Stimulated activated CD8-positive, alpha-beta memory T cell treated with anti-CD3 and anti-CD28 coated beads, Interleukin-2, amount 100 ng/mL, for 1 hour (primary cell): ENCODE data around the gene ABCD1.
"Not testable (repeated sequence)": the region's sequence is repeated elsewhere in the genome, so short reads cannot be mapped to it uniquely, and the experiment has no call there.

Source experiments
- DNase-seq, 2 donors: peaks; one replicate each; pipeline ENCODE4 v3.0.0-alpha.2; 2020; ENCODE audit warnings: low read depth in 2 of 2

Gene ABCD1

DNA sequence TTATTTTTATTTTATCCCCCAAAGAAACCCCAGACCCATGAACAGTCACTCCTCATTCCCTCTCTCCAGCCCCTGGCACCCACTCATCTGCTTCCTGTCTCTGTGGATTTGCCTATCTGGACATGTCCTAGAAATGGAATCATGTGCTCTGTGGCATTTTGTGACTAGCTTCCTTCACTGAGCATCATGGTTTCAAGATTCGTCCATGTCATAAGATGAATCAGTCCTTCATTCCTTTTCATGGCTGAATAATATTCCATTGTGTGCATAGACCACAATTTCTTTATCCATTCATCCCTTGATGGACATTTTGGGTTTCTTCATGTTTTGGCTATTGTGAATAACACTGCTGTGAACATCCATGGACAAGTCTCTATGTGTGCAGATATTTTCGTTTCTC lies 10.2 kb downstream of the ABCD1 start:
- DNase-seq, result no peak

DNA sequence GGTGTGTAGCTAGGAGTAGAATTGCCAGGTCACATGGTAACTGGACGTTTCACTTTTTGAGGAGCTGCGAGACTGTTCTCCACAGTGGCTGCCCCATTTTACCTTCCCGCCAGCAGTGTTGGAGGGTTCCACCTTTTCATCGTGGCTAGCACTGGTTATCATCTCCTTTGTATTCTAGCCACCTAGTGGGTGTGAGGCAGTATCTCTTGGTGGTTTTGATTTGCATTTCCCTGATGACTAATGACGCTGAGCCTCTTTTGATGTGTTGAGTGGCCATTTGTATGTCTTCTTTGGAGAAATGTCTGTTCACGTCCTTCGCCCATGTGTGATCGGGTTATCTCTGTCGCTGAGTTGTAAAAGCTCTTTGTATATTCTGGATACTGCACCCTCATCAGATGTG lies 10.6 kb downstream of the ABCD1 start:
- no peak for DNase-seq

DNA sequence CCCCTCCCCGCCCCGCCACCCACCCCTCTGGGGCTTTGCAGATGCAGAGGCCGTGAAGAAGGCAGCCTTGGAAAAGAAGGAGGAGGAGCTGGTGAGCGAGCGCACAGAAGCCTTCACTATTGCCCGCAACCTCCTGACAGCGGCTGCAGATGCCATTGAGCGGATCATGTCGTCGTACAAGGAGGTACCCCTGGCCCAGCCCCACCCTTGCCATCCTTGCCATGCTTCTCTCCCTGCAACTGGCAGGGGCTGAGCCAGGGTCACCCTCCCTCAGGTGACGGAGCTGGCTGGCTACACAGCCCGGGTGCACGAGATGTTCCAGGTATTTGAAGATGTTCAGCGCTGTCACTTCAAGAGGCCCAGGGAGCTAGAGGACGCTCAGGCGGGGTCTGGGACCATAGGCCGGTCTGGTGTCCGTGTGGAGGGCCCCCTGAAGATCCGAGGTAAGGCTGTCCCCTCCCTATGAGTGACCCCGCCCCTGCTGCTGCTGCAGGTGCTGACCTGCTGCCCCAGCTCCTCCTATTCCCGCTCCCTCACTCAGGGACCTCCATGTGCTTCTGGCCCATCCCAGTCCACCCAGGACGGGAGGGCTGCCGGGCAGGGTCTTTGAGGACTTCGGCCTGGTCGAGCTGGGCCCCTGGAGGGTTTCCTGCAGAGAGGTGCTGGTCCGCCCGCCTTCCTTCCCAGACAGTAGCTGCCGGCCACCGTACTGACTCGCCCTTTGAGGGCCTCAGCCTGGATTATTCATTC lies 11.6 kb downstream of the ABCD1 start:
- DNase-seq, result no peak

DNA sequence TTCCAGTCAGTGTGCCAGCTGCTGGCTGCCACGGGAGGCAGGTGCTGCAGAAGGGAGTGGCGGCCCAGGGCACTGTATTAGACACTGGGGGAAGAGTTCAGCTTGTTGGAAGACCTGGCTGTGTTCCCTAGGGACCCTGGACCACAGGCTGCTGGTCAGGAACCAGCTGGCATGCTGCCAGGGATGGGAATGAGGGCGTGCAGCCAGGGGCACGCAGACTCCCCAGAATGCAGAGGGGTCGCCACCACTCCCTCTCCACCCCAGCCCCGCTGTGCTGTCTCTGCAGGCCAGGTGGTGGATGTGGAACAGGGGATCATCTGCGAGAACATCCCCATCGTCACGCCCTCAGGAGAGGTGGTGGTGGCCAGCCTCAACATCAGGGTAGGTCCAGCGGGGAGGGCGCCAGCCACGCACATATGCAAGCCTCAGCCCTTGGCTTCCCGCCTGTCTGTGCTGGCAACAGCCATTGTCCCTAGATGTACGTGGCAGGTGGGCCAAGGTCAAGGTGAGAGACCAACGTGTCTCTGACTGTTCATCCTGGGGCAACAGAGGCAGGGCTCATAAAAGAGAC lies 12.3 kb downstream of the ABCD1 start:
- DNase-seq, result no peak

DNA sequence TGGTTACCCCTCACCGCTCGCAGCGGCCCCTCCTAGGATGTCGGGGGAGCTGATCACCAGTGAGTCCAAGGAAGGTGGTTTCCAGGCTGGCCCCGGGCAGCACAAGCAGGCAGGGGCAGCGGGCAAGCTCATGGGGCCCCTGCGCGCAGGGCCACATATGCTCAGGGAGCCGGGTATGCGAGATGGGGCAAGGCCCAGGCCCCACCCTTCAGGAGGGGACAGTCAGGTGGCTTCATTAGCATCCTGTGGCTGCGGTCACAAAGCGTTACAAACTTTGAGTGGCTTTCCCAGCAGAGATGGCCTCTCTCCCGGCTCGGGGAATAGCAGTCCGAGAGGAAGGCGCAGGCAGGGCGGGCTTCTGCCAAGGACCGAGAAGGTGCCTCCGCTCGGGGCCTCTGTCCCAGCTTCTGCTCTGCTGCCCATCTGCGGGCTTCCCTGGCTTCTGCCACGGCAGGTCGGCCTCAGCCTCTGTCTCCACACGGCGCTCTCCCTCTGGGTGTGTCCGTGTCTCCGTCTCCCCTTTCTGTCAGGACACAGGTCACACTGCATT lies 13.5 kb downstream of the ABCD1 start:
- DNase-seq, result no peak

DNA sequence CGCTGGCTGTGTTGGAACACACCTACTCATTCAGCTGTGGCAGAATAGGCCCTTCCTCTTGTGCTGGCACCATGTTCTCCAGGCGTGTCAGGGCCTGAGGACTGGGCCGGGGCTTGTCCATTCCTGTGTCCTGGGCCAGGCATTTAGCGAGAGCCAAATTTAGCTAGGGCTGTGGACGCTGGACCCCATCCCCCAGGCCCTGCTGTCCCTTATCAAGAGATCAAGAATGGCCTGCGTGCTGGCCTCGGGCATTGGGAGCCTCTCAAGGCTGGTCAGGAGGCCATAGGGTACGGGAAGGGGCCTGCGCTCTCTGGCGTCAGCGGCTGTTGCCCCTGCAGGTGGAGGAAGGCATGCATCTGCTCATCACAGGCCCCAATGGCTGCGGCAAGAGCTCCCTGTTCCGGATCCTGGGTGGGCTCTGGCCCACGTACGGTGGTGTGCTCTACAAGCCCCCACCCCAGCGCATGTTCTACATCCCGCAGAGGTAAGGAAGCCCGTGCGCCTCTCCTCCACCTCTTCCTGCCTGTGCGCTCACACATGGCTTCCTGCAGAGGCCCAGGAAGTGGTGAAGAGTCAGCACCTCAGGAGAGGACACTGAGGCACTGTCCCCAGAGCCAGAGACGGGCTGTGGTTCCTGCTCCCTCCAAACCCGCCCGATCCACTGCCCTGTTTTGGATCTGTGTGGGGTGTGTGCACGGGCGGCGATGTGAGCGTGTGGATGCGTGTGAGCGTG lies 15.3 kb downstream of the ABCD1 start:
- no peak for DNase-seq

DNA sequence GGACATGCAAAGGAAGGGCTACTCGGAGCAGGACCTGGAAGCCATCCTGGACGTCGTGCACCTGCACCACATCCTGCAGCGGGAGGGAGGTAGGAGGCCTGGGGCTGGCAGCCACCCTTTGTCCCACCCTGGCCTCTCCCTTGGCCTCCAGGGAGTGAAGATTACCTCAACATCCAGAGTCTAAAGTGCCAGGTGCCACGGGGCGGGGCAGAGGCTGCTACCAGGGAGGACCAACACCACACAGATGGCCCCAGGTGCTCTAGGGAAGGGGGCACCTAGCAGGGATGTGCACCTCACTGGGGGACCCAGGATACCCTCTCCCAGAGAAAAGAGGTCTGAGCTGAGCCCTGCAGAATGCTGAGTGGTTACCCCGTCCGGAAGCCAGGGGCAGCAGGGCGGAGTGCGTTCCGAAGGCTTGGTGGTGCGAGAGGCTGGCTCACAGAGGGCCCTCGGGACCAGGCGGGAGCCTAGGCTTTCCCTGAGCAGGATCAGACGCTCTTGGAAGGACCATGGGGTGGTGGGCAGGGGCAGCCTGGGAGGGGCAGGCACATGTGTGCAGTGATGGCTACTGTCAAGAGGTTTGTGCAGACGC lies 16.1 kb downstream of the ABCD1 start:
- DNase-seq, result no peak

DNA sequence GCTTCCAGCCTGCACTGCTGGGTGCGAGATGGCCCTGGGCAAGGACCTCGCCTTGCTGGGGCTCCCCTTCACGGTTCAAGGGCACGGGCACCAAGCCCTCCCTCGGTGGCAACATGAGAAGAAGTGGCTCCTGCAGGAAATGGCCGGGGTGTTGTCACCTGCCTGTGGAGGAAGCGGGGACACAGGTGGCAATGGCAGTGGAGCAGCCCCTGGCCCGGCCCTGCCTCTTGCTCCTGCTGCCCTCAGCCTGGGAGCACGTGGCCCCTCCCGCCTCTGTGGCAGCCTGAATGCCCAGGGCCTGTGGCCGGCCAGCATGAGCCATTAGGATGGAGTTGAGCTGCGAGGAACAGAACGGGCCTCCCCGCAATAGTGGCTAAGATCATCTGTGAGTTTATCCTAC lies 16.8 kb downstream of the ABCD1 start:
- DNase-seq, result no peak

DNA sequence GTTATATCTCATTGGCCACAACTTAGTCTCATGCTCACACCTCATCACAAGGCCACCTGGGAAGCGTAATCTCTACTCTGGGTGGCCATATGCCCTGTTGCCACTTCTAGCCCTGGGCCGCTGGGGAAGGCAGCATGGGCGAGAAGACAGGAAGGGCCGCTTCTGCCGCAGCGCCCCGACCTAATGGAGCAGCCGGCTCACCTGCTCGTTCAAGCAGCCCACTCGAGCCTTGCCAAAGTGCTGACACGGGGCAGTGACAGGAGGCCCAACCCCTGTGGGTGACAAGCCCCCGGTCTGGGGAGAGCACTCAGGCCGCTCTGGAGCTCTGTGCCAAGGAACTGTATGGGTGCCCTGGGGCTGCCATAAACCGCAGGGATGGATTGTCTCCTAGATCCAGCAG lies 17.5 kb downstream of the ABCD1 start:
- not testable (repeated sequence) for DNase-seq

DNA sequence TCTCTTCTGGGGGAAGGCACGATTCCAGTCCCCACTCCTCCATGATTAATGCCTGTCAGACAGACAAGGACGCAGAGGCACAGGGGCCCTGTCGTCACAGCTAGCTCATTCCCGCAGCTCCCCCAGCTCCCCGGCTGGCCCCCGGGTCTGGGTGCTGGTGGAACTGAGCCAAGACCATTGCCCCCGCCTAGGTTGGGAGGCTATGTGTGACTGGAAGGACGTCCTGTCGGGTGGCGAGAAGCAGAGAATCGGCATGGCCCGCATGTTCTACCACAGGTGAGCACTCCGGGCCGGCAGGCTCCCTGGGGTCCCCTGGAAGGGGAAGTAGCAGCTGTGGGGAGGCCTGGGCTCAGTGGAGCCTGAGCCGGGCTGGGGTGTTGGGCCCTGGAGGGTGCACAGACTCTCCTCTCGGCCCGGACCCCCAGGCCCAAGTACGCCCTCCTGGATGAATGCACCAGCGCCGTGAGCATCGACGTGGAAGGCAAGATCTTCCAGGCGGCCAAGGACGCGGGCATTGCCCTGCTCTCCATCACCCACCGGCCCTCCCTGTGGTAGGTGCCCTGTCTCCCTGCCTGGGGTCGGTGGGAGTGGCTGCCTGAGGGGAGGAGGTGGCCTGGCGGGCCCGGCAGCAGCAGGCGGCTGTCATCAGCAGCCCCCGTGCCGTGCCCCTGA lies 18.3 kb downstream of the ABCD1 start:
- DNase-seq, result not testable (repeated sequence)

DNA sequence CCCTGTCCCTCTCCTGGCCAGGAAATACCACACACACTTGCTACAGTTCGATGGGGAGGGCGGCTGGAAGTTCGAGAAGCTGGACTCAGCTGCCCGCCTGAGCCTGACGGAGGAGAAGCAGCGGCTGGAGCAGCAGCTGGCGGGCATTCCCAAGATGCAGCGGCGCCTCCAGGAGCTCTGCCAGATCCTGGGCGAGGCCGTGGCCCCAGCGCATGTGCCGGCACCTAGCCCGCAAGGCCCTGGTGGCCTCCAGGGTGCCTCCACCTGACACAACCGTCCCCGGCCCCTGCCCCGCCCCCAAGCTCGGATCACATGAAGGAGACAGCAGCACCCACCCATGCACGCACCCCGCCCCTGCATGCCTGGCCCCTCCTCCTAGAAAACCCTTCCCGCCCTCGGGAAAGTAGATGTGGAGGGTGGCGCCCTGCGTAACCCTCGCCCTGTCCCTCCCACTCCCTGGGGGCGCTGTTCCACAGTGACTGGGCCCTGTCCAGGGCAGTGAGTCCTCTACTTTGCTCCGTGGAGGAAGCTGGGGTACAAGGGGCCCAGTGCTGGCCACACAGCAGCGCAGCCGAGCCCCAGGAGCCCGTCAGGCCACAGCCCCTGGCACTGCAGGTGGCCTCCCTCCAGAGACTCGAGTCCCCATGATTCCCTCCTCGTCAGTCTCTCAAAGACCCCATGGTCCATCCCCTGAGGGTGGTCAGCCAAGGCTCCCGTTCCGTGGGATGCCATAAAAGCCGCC lies 19.0 kb downstream of the ABCD1 start:
- not testable (repeated sequence) for DNase-seq

DNA sequence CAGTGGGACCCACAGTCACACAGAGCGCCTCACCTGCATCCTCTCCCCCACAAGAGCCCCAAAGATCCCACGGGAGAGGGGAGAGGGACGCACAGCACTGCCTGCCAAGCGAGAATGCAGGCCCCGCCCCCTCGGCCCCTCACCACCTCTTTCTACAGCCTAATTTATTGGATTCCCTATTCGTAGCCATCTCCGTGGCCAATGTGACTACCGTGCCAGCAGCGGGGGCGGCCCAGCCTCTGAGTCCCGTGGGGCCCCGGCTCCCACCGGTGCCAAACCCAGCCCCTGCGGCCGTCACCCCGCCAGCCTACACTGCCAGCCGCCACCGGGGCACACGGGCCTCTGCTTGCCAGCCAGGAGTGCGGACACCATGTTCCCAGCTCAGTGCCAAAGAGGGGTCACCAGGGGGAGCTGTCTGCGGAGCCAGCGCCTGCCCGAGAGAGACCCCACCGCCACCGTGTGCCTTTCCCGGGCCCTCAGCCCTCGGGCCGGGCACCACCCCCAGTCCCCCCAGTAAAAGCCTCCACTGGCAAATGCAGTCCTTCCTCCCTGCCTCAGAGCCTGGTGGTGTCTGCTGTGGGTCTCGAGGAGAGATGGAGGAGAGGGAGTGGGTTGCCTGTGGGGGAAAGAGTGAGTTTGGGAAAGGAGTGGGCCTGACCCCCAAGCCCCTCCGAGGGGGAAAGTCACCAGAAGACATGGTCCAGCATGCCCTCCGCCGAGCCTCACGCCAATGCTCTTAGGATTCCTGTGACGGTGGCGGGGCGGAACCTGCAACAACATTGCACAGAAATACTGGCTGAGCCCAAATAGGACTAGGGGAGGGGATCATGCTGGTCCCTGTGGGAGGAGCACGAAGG lies 19.8 kb downstream of the ABCD1 start:
- no peak for DNase-seq

DNA sequence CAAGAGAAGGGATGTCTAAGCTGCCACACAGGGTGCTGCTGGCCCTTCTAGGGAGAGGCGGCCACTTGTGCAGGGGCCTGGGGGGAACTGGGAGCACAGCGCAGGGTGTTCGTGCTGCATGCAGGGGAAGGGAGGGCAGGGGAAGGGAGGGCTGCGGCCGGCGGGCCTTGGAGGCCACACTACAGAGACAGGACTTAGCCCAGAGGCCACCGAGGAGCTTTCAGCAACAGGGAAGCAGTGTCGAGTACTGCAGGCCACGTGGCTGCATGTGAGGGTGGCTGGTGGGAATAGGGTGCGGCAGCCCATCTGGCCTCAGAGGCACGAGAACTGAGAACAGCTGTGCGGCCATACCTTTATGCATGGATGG lies 20.4 kb downstream of the ABCD1 start:
- not testable (repeated sequence) for DNase-seq

DNA sequence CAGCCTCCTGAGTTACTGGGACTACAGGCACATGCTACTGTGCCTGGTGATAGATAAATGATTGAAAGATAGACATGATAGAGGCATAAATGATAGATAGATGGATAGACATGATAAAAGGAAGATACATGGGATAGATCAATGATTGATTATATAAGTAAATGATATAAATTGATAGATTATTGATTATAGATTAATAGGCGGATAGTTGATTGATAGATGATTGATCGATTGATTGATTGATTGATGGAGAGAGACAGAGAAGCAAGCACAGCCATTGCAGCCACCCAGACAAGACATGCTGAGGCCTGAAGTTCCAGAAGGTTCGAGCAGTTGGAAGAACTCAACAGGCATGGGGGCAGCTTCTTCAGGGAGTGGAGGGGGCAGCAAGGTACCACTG lies 21.7 kb downstream of the ABCD1 start:
- no peak for DNase-seq

DNA sequence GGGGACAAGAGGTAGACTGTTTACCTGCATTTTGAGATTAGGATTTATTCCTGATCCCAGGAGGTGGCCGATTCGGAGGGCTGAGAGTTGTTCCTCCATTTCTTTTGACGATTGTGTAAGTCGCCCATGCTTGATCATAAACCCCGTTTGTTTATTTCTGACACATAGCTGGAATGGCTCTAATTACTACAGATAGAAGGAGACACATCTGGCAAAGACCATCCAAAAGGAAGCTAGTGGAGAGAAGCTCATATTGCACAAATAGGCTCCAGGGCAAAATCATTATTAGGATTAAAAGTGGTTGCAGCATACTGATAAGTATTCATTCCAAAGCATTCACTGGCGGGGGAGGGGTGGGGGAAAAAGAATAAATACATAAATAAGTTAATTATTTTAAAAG lies 22.3 kb downstream of the ABCD1 start:
- not testable (repeated sequence) for DNase-seq

DNA sequence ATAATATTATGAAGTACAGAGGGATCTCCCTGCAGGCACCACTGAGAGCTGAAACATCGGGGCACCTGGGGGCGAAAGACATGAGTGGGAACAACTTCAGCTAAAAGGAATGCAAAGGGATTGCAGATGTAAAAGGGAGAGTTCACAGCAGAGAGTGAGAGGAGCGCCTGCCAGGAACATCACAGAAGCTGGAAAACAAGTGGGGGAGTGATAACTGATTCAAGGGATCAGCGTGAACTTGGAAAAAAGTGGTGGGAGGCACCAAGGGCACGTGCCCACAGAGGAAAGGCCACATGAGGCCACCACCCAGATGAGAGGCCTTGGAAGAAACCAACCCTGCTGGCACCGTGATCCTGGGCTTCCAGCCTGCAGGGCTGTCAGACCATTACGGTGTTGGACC lies 24.4 kb downstream of the ABCD1 start:
- DNase-seq, result not testable (repeated sequence)

DNA sequence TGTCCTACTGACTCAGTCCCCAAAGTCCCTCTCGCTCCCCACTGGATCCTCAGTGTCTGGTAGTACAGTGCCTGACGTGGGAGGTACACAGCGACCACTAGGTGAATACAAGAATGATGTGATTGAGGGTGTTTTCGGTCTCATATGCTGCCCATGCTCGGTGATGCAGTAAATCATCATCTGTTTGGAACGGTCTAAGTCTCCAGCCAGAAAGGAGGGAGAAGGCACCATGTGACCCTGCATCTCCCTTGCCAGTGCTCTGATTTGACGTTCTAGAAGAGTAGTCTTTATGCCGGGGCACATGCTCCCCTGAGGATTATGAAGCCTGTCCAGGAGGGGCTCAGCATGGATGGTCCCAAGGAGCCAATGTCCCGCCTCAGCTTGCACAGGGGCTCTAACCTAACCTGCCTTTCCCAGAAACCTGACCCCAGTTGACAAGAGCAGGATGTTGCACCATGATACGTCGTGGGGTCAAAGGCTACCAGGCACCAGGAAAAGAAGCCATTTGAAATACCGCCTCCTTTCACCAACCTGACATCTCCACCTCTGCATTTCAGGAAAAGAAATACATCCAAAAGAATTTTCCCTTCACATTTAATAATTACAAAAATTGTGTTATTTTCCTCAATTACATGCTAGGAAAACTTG lies 25.6 kb downstream of the ABCD1 start:
- no peak for DNase-seq

DNA sequence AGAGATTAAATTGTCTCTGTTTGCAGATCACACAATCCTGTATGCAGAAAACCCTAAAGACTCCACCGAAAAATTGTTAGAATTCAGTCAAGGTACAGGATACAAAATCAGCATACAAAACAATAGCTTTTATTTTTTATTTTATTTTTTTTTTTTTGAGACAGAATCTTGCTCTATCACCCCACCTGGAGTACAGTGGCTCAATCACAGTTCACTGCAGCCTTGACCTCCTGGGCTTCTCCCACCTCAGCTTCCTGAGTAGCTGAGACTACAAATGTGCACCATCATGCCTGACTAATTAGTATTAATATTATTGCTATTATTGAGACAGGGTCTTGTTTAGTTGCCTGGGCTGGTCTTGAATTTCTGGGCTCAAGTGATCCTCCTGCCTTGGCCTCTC lies 30.5 kb downstream of the ABCD1 start:
- no peak for DNase-seq

DNA sequence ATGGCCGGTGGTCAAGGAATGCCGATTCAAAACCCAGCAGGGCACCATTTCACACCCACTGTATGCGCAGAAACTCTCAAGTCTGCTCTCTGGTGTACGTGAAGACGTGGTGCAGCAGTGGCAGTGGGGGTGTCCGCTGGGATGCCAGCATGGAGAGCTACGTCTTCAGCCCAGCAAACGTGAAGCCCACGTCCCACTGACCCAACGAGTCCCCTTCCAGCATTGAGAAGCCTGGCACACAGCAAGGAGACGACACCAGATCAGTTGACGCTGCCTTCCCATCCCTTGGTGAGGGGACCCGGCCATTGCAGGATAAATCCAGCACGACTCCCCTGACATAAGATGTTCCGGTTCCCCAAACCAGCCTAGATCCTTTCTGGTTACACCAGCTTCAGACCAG lies 37.2 kb downstream of the ABCD1 start:
- no peak for DNase-seq
